Measurements from ENCODE around the gene GJA5. TPM values are rescaled to one million over a fixed set of nuclear protein-coding genes. Genes with fewer than 3 reads are reported as not detected.
A peak's percentile ranks its signal among the peaks of the same experiment; 100 is the strongest.

The GJA5 gene
- polyA plus RNA-seq (2011; rRNA removed) (0.04 TPM in 1 of 2 replicates, not detected in the other), polyA plus RNA-seq (2017; fragmentation: RNase III; extraction: RNeasy Plus Mini Kit Qiagen cat#74134 plus additional on column Dnase treatment) (not detected in 3 replicates), polyA minus RNA-seq (2011; rRNA and poly(A)+ RNA removed) (not detected in 2 replicates)
- not detected in 2 replicates for polyA plus RNA-seq (2012; cell fraction: cytosol; rRNA removed)
- polyA plus RNA-seq (2012; cell fraction: nucleus; rRNA removed), result not detected in 2 replicates

DNA sequence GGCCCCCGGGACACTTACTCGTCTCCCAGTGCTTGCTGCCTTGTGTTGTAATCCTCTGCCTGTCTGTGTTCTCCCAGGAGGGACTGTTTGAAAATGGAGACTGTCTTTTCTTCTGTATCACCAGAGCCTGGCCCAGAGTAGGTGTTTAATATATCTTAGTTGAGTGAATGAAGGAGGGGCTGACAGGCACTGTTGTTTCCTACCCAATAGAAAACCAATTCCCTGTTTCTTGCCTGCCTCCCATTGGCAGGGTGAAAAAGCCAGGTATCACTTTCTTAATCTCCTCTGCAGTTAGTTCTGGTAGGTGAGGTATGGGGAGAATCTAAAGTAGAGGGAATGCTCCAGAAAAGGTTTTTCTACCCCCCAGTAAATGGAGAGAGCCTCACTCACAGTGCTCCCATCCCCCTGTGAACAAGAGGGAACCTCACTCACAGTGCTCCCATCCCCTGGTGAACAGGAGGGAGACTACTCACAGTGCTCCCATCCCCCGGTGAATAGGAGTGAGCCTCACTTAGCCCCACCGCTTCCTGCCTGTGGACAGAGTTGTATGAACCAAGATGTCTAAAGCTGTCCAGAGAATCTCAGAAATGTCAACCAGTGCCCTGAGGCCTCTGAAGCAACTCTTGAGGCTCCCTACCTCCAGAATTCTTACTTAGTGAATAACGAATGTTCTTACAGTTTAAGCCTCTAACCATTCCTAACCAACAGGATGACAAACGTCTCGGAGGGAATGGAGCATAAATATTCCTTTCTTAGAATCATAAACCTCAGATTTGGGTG lies at the start of gene GJA5:
Gene GJA5, minus strand, starts transcription at position 122 of the 780 bp plus-strand sequence. CDS start 1,364 bp downstream, outside the sequence.
- TF ChIP-seq NFE2L2 (conservative IDR thresholded peaks at IDR 0.05; ENCODE audit: low read length) (no peak), SREBF2 (IDR thresholded peaks at IDR 0.05) (no peak), ESRRA (IDR thresholded peaks at IDR 0.05; ENCODE audit: borderline replicate concordance, low read length) (no peak), ZSCAN20 (CRISPR knock-in tag; IDR thresholded peaks at IDR 0.05) (no peak), RAD21 (conservative IDR thresholded peaks at IDR 0.05 in 1 of 2, IDR thresholded peaks at IDR 0.05 in 1 of 2) (no peak), POLR2AphosphoS2 (conservative IDR thresholded peaks at IDR 0.05; ENCODE audit: low read length) (no peak), ZFP36 (IDR thresholded peaks at IDR 0.05; ENCODE audit: borderline replicate concordance, partially characterized antibody) (no peak), HOXA7 (CRISPR knock-in tag; IDR thresholded peaks at IDR 0.05) (no peak), JUN (IDR thresholded peaks at IDR 0.05) (no peak)
- TF ChIP-seq, protein P1, sequence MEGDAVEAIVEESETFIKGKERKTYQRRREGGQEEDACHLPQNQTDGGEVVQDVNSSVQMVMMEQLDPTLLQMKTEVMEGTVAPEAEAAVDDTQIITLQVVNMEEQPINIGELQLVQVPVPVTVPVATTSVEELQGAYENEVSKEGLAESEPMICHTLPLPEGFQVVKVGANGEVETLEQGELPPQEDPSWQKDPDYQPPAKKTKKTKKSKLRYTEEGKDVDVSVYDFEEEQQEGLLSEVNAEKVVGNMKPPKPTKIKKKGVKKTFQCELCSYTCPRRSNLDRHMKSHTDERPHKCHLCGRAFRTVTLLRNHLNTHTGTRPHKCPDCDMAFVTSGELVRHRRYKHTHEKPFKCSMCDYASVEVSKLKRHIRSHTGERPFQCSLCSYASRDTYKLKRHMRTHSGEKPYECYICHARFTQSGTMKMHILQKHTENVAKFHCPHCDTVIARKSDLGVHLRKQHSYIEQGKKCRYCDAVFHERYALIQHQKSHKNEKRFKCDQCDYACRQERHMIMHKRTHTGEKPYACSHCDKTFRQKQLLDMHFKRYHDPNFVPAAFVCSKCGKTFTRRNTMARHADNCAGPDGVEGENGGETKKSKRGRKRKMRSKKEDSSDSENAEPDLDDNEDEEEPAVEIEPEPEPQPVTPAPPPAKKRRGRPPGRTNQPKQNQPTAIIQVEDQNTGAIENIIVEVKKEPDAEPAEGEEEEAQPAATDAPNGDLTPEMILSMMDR (IDR thresholded peaks at IDR 0.05), result no peak
- TF ChIP-seq, protein P2, sequence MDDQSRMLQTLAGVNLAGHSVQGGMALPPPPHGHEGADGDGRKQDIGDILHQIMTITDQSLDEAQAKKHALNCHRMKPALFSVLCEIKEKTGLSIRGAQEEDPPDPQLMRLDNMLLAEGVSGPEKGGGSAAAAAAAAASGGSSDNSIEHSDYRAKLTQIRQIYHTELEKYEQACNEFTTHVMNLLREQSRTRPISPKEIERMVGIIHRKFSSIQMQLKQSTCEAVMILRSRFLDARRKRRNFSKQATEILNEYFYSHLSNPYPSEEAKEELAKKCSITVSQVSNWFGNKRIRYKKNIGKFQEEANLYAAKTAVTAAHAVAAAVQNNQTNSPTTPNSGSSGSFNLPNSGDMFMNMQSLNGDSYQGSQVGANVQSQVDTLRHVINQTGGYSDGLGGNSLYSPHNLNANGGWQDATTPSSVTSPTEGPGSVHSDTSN (IDR thresholded peaks at IDR 0.05), result no peak
- TF ChIP-seq, protein P3, sequence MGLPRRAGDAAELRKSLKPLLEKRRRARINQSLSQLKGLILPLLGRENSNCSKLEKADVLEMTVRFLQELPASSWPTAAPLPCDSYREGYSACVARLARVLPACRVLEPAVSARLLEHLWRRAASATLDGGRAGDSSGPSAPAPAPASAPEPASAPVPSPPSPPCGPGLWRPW (IDR thresholded peaks at IDR 0.05), result no peak
- no peaks in the 10 kb centered on the region for H3K4me1 ChIP-seq
- H3K27ac ChIP-seq, result no peak within 1 kb of the TSS
- ATAC-seq, result no peak
- no peaks in the 10 kb centered on the region for H3K9me3 ChIP-seq
- FAIRE-seq, result no peak
- WGBS (ENCODE audit: missing lambda C conversion rate), result 32% methylated on average over 7 of the region's 7 CpGs
- ChIA-PET CTCF (no interaction called here), POLR2A (no interaction called here)
- DNase-seq (ENCODE audit: low read depth in 1 of 2, low spot score in 1 of 2), result no peak
- no peak within 1 kb of the TSS for H3K4me3 ChIP-seq
- H3K4me2 ChIP-seq, result no peak within 1 kb of the TSS

GRCh38 chr1:147809236-147809635 lies 48.8 kb upstream of the GJA5 start:
- no peak overlapping the region for H3K27ac ChIP-seq
- no peak for ATAC-seq
- ChIA-PET POLR2A (no interaction called here), CTCF (interaction anchor here (1.0 to 1.4 kb wide), 2 partner anchors 14 to 84 kb away, joined by 3 to 5 read pairs; no protein-coding TSS in a partner anchor)
- no peak overlapping the region for H3K4me3 ChIP-seq
- H3K9me3 ChIP-seq, result no peaks in the 10 kb centered on the region
- no peak for DNase-seq (ENCODE audit: low read depth in 1 of 2, low spot score in 1 of 2)
- H3K4me2 ChIP-seq, result no peak overlapping the region
- FAIRE-seq, result no peak
- H3K4me1 ChIP-seq, result no peaks in the 10 kb centered on the region
- 0% methylated on average over 1 of the region's 1 CpG for WGBS (ENCODE audit: missing lambda C conversion rate)
- TF ChIP-seq POLR2AphosphoS2 (conservative IDR thresholded peaks at IDR 0.05; ENCODE audit: low read length) (no peak), RAD21 (conservative IDR thresholded peaks at IDR 0.05 in 1 of 2, IDR thresholded peaks at IDR 0.05 in 1 of 2) (no peak), CHD4 (IDR thresholded peaks at IDR 0.05; ENCODE audit: borderline replicate concordance) (no peak)

DNA sequence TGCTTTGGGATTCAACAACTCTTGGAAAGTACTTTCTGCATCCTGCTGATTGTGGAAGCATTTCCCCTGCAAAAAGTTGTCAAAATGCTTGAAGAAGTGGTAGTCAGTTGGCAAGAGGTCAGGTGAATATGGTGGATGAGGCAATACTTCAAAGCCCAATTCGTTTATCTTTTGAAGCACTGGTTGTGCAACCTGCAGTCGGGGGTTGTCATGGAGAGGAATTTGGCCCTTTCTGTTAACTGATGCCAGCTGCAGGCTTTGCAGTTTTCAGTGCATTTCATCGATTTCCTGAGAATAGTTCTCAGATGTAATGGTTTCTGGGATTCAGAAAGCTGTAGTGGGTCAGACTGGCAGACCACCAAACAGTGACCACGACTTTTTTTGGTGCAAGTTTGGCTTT lies 47.6 kb upstream of the GJA5 start:
- no peak overlapping the region for H3K4me2 ChIP-seq
- POLR2A ChIA-PET, result no interaction called here
- DNase-seq (ENCODE audit: low read depth in 1 of 2, low spot score in 1 of 2), result no peak

More for the DNA sequence above, 47.6 kb upstream of the GJA5 start:
- H3K27ac ChIP-seq, result no peak overlapping the region
- no peaks in the 10 kb centered on the region for H3K4me1 ChIP-seq
- H3K9me3 ChIP-seq, result no peaks in the 10 kb centered on the region
- WGBS (ENCODE audit: missing lambda C conversion rate), result 4% methylated on average over 4 of the region's 4 CpGs
- TF ChIP-seq CEBPB (IDR thresholded peaks at IDR 0.05), result peak in 1 of 2 experiments; percentile 32; a peak in 1 of 4 replicates
- no peak for TF ChIP-seq CHD4 (IDR thresholded peaks at IDR 0.05; ENCODE audit: borderline replicate concordance)
- TF ChIP-seq EHMT2 (IDR thresholded peaks at IDR 0.05; ENCODE audit: low read depth), result no peak
- ATAC-seq, result no peak
- no peak for FAIRE-seq
- no peak overlapping the region for H3K4me3 ChIP-seq
- CTCF ChIA-PET, result interaction anchor here (1.4 kb wide), 1 partner anchor 85 kb away, joined by 4 read pairs; no protein-coding TSS in a partner anchor

Measured in A549 (cell line).